Dermis microvascular lymphatic vessel endothelial cell (primary cell): Measurements from ENCODE around the gene KLHL6. TPM values are rescaled to one million over a fixed set of nuclear protein-coding genes. Genes with fewer than 3 reads are reported as not detected.
A peak's percentile ranks its signal among the peaks of the same experiment; 100 is the strongest.
"Not testable (repeated sequence)": the region's sequence is repeated elsewhere in the genome, so short reads cannot be mapped to it uniquely, and the experiment has no call there.

ENCODE experiments used
- DNase-seq, 2 donors: peaks; one replicate each; pipeline versions ENCODE4 v3.0.0 to v3.0.0-alpha.2; 2010; ENCODE audit warnings: low read depth in 2 of 2
- total RNA-seq: library from RNA; depleted of rRNA; stranded (reverse); fragments of >200 nt; gene quantifications from 2 replicates; pipeline ENCODE4 v1.2.1, GENCODE V29; 2014

KLHL6 gene
- total RNA-seq, 1 donor from 2014 or later = 2.1 TPM

DNA sequence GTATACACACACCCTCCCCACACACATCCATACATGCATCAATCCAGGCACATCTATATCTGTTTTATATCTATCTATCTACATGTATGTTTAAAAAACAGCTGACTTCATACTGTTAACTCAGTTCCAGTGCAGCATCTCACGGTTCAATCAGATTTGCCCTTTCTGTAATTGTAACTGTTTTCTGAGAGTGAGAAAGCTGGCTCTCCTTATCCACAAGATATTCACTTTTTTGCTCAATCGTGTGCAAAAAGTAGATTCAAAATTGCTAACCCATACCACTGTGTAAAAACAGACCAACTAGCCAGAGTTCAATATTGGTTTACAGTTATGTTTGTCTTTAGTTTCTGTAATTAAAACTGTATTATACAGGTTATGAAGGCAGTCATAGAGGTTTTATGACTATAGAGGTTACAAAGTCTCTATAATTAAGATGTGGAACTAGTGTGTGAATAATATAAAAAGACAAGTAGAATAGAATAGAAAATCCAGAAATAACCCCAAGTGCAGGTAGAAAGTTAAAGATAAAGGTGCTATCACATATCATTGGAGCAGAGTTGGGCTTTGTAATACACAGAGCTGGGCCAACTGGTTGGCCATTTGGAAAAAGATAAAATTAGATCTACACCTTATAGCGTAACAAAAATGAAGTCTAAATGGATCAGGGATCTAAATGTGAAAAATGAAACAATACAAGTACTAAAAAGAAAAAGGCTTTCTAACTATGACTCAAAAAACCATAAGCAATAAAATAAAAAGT lies 107.0 kb downstream of the KLHL6 start:
- DNase-seq = no peak

DNA sequence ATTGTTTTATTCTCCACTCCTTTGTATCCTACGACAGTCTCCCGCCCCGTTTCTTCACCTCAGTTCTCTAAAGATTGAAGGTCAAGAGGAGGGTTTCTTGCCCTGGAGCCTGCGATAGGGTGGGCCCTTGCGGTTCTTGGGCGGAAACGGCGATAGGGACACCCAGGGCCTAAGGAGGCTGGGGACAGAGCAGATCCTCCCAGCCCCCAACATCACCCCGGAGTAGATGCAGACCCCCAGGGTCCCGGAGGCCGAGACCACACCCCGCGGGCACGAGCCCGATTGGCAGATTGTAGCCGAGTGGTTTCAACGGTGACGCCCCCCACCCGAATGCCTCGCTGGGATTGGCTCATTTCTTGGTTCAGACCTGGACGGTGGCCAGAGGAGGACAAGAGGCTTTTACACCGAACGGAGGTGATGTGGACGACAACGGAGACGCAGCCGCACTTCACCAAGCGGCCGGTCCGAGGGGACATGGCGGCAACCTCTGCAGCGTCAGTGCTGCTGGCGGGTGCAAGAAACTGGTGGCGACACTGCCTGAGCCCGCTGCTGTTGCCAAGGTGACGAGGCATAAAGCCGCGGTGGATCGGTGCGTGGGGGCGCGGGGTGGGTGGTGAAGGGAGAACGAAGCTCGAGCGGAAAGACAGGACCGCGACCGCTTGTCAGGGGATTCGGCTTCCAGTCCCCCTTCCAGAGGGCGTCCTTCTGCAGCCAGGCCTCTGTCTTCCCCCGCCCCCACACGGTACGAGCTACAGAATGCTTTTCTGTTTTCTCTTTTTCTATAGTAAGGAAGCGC lies 108.1 kb downstream of the KLHL6 start:
- peak; percentile 82 to 92 for DNase-seq

DNA sequence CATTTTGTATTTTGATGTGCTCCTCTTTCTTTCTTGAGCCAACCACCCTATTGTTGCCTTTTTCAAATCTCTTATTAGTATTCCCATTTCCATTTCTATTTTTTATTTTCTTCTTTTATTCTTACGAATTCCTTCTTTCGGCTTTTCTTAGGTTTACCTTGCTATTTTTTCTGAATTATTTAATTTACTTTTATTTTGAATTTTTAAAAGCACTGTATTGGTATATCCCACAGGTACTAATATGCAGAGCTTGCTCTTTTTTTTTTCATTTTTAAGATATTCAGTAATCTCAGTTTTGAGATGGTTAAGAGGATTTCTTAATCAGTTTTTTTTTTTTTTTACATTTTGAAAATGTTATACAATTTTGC lies 108.7 kb downstream of the KLHL6 start:
- DNase-seq = no peak

DNA sequence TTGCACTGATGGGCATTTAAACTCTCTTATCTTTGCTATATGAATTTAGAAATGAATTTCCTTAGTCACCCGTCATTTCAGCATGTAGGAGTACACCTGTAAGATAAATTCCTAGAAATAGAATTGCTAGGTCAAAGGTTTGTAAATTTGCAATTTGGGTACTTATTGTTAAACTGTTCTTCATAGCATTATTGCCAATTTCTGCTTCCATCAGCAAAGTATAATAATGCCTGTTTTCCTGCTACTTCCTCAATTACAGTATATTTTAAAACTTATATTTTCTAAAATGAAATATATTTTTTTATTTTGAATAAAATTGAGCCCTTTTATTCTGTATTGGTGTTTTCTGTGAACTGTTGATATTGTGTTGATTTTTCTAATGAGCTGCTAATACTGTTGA lies 110.8 kb downstream of the KLHL6 start:
- no peak for DNase-seq

DNA sequence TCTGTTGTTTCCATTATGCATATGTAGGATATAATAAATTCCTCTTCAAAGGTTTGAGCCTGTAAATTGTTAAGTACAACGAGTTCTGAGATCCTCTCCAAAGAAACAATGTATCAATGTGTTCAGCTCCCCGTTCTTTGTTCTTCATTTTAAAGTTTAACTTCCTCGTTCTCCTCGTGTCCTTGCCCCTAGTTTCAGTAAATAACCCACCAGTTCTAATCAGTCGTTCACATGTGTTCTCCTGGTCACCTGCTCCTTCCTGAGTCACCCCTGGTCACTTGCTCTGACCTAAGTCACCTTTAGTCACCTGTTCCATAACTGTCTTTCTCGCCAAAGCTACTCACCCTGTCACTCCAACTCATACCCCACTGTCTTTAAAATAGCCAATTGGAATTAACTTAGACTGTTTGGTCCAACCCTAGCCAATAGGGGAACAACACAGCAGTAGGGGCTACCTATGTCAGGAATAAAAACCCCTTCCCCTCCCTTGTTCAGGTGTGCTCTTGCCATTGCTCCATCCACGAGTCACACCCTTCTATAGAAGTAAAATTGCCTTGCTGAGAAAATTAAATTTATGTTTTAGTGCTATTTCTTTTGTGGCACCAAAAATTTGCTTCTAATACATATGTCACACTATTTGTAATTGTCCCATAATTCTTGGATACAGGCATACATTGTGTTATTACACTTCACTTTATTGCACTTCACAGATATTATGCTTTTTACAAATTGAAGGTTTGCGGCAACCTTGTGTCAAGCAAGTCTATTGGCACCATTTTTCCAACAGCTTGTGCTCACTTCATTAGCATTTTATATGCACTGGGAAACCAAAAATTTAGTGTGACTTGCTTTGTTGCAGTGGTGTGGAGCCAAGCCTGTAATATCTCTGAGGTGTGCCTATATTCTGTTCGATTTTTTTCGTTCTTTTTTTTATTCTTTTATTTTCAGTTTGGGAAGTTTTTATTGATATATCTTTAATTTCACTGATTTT lies 111.8 kb downstream of the KLHL6 start:
- DNase-seq = no peak

DNA sequence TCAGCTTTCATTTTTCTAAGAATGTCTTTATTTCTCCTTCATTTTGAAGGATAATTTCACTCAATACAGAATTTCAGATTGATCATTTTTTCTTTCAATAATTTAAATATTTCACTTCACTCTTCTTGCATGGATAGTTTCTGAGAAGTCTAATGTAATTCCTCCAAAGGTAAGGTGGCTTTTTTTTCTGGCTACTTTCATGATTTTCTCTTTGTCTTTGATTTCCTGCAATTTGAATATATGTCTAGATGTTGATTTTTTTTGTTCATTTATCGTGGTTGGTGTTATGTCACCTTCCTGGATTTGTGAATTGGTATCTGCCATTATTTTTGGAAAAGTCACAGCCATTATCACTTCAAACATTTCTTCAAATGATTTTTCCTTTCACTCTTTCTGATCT lies 112.5 kb downstream of the KLHL6 start:
- no peak for DNase-seq

DNA sequence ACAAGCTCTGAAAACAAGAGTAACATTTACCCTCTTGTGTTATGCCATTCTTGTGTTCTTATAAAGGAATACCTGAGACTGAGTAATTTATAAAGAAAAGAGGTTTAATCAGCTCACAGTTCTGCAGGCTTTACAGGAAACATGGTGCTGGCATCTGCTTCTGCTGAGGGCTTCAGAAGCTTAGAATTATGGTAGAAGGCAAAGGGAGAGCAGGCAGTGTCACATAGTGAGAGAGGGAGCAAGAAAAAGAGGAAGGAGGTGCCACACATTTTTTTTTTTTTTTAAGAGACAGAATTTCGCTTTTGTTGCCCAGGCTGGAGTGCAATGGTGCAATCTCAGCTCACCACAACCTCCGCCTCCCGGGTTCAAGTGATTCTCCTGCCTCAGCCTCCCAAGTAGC lies 115.0 kb downstream of the KLHL6 start:
- DNase-seq = not testable (repeated sequence)

DNA sequence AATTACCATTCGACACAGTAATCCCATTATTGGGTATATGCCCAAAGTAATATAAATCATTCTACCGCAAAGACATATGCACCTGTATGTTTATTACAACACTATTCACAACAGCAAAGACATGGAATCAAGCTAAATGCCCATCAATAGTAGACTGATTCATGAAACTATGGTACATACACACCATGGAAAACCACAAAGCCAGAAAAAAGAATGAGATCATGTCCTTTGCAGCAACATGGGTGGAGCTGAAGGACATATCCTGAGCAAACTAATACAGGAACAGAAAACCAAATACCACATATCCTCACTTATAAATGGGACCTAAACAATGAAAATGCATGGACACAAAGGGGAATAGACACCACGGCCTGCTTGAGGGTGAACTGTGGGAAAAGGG lies 116.0 kb downstream of the KLHL6 start:
- peak in 1 of 2 donors; percentile 33 for DNase-seq

DNA sequence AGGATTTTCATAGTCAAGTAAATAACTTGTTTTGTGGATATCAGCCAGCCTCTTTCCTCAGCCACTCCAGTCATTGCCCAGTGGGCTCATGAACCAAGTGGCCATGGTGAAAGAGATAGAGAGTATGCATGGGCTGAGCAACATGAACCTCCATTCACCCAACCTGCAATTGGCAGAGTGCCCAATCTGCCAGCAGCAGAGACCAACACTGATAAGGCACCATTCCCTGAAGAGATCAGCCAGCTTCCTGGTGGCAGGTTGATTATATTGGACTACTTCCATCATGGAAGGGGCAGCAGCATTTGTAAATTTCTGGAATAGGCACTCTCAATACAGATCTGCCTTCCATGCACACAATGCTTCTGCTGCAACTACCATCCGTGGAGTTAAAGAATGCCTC lies 116.8 kb downstream of the KLHL6 start:
- no peak for DNase-seq

DNA sequence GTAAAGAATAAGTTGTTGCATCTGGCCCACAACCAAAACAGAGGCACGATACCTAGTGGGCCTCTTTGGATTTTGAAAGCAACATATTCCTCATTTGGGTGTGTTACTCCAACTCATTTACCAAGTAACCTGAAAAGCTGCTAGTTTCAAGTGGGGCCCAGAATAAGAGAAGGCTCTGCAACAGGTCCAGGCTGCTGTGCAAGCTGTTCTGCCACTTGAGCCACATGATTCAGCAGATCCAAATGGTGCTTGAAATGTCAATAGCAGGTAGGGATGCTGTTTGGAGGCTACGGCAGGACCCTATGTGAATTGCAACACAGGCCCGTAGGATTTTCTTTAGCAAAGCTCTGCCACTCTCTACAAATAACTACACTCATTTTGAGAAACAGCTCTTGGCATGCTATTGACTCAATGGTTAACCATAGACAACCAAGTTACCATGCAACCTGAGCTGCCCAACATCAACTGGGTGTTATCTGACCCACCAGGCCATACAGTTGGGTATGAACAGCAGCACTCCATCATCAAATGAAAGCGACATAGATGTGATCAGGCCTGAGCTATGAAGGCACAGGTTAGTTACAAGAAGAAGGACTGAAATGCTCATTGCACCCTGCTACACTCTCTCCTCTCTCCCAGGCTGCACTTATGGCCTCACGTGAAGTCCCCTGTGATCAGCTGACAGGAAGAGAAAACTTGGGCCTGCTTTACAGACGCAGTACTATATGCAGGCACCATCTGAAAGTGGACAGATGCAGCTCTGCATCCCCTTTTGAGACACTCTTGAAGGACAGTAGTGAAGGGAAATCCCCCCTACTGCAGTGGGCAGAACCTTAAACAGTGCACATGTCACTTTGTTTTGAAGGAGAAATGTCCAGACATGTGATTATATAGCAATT lies 117.6 kb downstream of the KLHL6 start:
- DNase-seq = no peak

Other genes with a start within 250 kb of the KLHL6 start
- 0.25 and 0.26 TPM in 2 replicates for gene MCF2L2, start 127.1 kb downstream of the KLHL6 start, total RNA-seq
- 61.1 and 95.8 TPM in 2 replicates for gene KLHL24, start 79.9 kb upstream of the KLHL6 start, total RNA-seq
- gene YEATS2, start 142.1 kb upstream of the KLHL6 start, total RNA-seq = 27.6 and 31.2 TPM in 2 replicates